ENCODE results near the gene PROZ.

Gene PROZ

GRCh38 chr13:113216254-113217048 lies 58.0 kb downstream of the PROZ start:
- no peaks in the 10 kb centered on the region for H3K9me3 ChIP-seq (ENCODE audit: control insufficient read depth, low read length)
- no peak overlapping the region for H3K4me3 ChIP-seq (ENCODE audit: low read length)
- H3K36me3 ChIP-seq (ENCODE audit: control insufficient read depth, insufficient read depth, low read length), result no peaks in the 10 kb centered on the region
- H3K4me1 ChIP-seq (ENCODE audit: control insufficient read depth, insufficient read depth, low read length), result peaks cover 38% of the 10 kb centered on the region
- no peak overlapping the region for H3K9ac ChIP-seq (ENCODE audit: low read length)
- H3K27me3 ChIP-seq (ENCODE audit: control insufficient read depth, insufficient read depth, low read length), result no peaks in the 10 kb centered on the region

- Histone ChIP-seq H3K9ac (ENCODE audit: low read length) (no peak overlapping the region), H3K36me3 (ENCODE audit: control insufficient read depth, insufficient read depth, low read length) (peaks cover 7% of the 10 kb centered on the region), H3K4me1 (ENCODE audit: control insufficient read depth, insufficient read depth, low read length) (peaks cover 38% of the 10 kb centered on the region), H3K9me3 (ENCODE audit: control insufficient read depth, low read length) (no peaks in the 10 kb centered on the region), H3K27me3 (ENCODE audit: control insufficient read depth, insufficient read depth, low read length) (no peaks in the 10 kb centered on the region), H3K4me3 (ENCODE audit: low read length) (no peak overlapping the region)
Observed at GRCh38 chr13:113218586-113218985, 60.1 kb downstream of the PROZ start.

- no peaks in the 10 kb centered on the region for H3K9me3 ChIP-seq (ENCODE audit: control insufficient read depth, low read length)
- peaks cover 7% of the 10 kb centered on the region for H3K36me3 ChIP-seq (ENCODE audit: control insufficient read depth, insufficient read depth, low read length)
- H3K4me3 ChIP-seq (ENCODE audit: low read length), result no peak overlapping the region
- H3K27me3 ChIP-seq (ENCODE audit: control insufficient read depth, insufficient read depth, low read length), result no peaks in the 10 kb centered on the region
- peaks cover 38% of the 10 kb centered on the region for H3K4me1 ChIP-seq (ENCODE audit: control insufficient read depth, insufficient read depth, low read length)
- H3K9ac ChIP-seq (ENCODE audit: low read length), result no peak overlapping the region
Observed at GRCh38 chr13:113219256-113219940, 61.0 kb downstream of the PROZ start.

- Histone ChIP-seq H3K36me3 (ENCODE audit: control insufficient read depth, insufficient read depth, low read length) (peaks cover 7% of the 10 kb centered on the region), H3K4me3 (ENCODE audit: low read length) (no peak overlapping the region), H3K27me3 (ENCODE audit: control insufficient read depth, insufficient read depth, low read length) (no peaks in the 10 kb centered on the region), H3K9ac (ENCODE audit: low read length) (no peak overlapping the region), H3K4me1 (ENCODE audit: control insufficient read depth, insufficient read depth, low read length) (peaks cover 32% of the 10 kb centered on the region), H3K9me3 (ENCODE audit: control insufficient read depth, low read length) (no peaks in the 10 kb centered on the region)
Observed at GRCh38 chr13:113220141-113220598, 61.7 kb downstream of the PROZ start.

GRCh38 chr13:113220877-113221276 lies 62.4 kb downstream of the PROZ start:
- H3K9me3 ChIP-seq (ENCODE audit: control insufficient read depth, low read length), result no peaks in the 10 kb centered on the region
- H3K27me3 ChIP-seq (ENCODE audit: control insufficient read depth, insufficient read depth, low read length), result no peaks in the 10 kb centered on the region
- peaks cover 7% of the 10 kb centered on the region for H3K36me3 ChIP-seq (ENCODE audit: control insufficient read depth, insufficient read depth, low read length)
- H3K9ac ChIP-seq (ENCODE audit: low read length), result no peak overlapping the region
- H3K4me1 ChIP-seq (ENCODE audit: control insufficient read depth, insufficient read depth, low read length), result peaks cover 25% of the 10 kb centered on the region
- H3K4me3 ChIP-seq (ENCODE audit: low read length), result no peak overlapping the region

All from mucosa of stomach (tissue), 1 donor.